ENCODE data around the gene ARMC2. TPM values are rescaled to one million over a fixed set of nuclear protein-coding genes. Genes with fewer than 3 reads are reported as not detected.

The ARMC2 gene
- total RNA-seq, 1 donor from 2014 or later = 4.7 TPM

GRCh38 chr6:109014606-109015005, 166.4 kb downstream of the ARMC2 start:
- Histone ChIP-seq H3K4me3 (ENCODE audit: low read length in 3 of 3) (no peak overlapping the region), H3K36me3 (ENCODE audit: control insufficient read depth in 3 of 3, insufficient read depth in 3 of 3, low read length in 3 of 3) (no peaks in the 10 kb centered on the region), H3K27ac (ENCODE audit: low read depth, low read length) (peak overlapping the region; percentile 36), H3K27me3 (ENCODE audit: control insufficient read depth in 3 of 3, insufficient read depth in 3 of 3, low read length in 3 of 3) (no peaks in the 10 kb centered on the region), H3K4me1 (ENCODE audit: control insufficient read depth in 3 of 3, insufficient read depth in 3 of 3, low read length in 3 of 3) (peaks cover 4 to 15% (median 8%) of the 10 kb centered on the region in 3 donors), H3K9me3 (ENCODE audit: control insufficient read depth in 3 of 3, low read length in 3 of 3) (no peaks in the 10 kb centered on the region), H3K9ac (ENCODE audit: low read depth in 1 of 3, low read length in 3 of 3) (no peak overlapping the region)

GRCh38 chr6:109015176-109015575, 167.0 kb downstream of the ARMC2 start:
- Histone ChIP-seq H3K27ac (ENCODE audit: low read depth, low read length) (peak overlapping the region; percentile 36), H3K9ac (ENCODE audit: low read depth in 1 of 3, low read length in 3 of 3) (no peak overlapping the region), H3K9me3 (ENCODE audit: control insufficient read depth in 3 of 3, low read length in 3 of 3) (no peaks in the 10 kb centered on the region), H3K36me3 (ENCODE audit: control insufficient read depth in 3 of 3, insufficient read depth in 3 of 3, low read length in 3 of 3) (no peaks in the 10 kb centered on the region), H3K4me1 (ENCODE audit: control insufficient read depth in 3 of 3, insufficient read depth in 3 of 3, low read length in 3 of 3) (peaks cover 5 to 10% (median 6%) of the 10 kb centered on the region in 3 donors), H3K27me3 (ENCODE audit: control insufficient read depth in 3 of 3, insufficient read depth in 3 of 3, low read length in 3 of 3) (no peaks in the 10 kb centered on the region), H3K4me3 (ENCODE audit: low read length in 3 of 3) (no peak overlapping the region)

GRCh38 chr6:109019911-109020310, 171.7 kb downstream of the ARMC2 start:
- Histone ChIP-seq H3K9me3 (ENCODE audit: control insufficient read depth in 3 of 3, low read length in 3 of 3) (no peaks in the 10 kb centered on the region), H3K4me3 (ENCODE audit: low read length in 3 of 3) (no peak overlapping the region), H3K9ac (ENCODE audit: low read depth in 1 of 3, low read length in 3 of 3) (no peak overlapping the region), H3K27ac (ENCODE audit: low read depth, low read length) (no peak overlapping the region), H3K27me3 (ENCODE audit: control insufficient read depth in 3 of 3, insufficient read depth in 3 of 3, low read length in 3 of 3) (no peaks in the 10 kb centered on the region), H3K36me3 (ENCODE audit: control insufficient read depth in 3 of 3, insufficient read depth in 3 of 3, low read length in 3 of 3) (no peaks in the 10 kb centered on the region), H3K4me1 (ENCODE audit: control insufficient read depth in 3 of 3, insufficient read depth in 3 of 3, low read length in 3 of 3) (peaks cover 14 to 19% (median 18%) of the 10 kb centered on the region in 3 donors)

- Histone ChIP-seq H3K9me3 (ENCODE audit: control insufficient read depth in 3 of 3, low read length in 3 of 3) (no peaks in the 10 kb centered on the region), H3K27ac (ENCODE audit: low read depth, low read length) (no peak overlapping the region), H3K4me1 (ENCODE audit: control insufficient read depth in 3 of 3, insufficient read depth in 3 of 3, low read length in 3 of 3) (peaks cover 18 to 21% (median 21%) of the 10 kb centered on the region in 3 donors), H3K9ac (ENCODE audit: low read depth in 1 of 3, low read length in 3 of 3) (no peak overlapping the region), H3K4me3 (ENCODE audit: low read length in 3 of 3) (no peak overlapping the region), H3K36me3 (ENCODE audit: control insufficient read depth in 3 of 3, insufficient read depth in 3 of 3, low read length in 3 of 3) (no peaks in the 10 kb centered on the region), H3K27me3 (ENCODE audit: control insufficient read depth in 3 of 3, insufficient read depth in 3 of 3, low read length in 3 of 3) (no peaks in the 10 kb centered on the region)
These were observed 173.6 kb downstream of the ARMC2 start for GRCh38 chr6:109021870-109022269.

GRCh38 chr6:109023356-109023925, 175.2 kb downstream of the ARMC2 start:
- Histone ChIP-seq H3K9me3 (ENCODE audit: control insufficient read depth in 3 of 3, low read length in 3 of 3) (no peaks in the 10 kb centered on the region), H3K4me3 (ENCODE audit: low read length in 3 of 3) (no peak overlapping the region), H3K9ac (ENCODE audit: low read depth in 1 of 3, low read length in 3 of 3) (peak overlapping the region in 1 of 3 donors; percentile 14), H3K27me3 (ENCODE audit: control insufficient read depth in 3 of 3, insufficient read depth in 3 of 3, low read length in 3 of 3) (no peaks in the 10 kb centered on the region), H3K36me3 (ENCODE audit: control insufficient read depth in 3 of 3, insufficient read depth in 3 of 3, low read length in 3 of 3) (no peaks in the 10 kb centered on the region), H3K4me1 (ENCODE audit: control insufficient read depth in 3 of 3, insufficient read depth in 3 of 3, low read length in 3 of 3) (peaks cover 20 to 21% (median 21%) of the 10 kb centered on the region in 3 donors), H3K27ac (ENCODE audit: low read depth, low read length) (no peak overlapping the region)

Small RNA genes lying within 50 kb of the gene (small RNA-seq; reads per million reads assigned to genes)
- gene AL445189.2 (not detected), gene Z95118.1 (not detected)

Other genes with a start within 250 kb of the ARMC2 start
- gene SESN1, start 246.4 kb downstream of the ARMC2 start, total RNA-seq = 68.4 TPM
- 20.4 TPM for gene CEP57L1, start 247.1 kb downstream of the ARMC2 start, total RNA-seq

All from skeletal muscle tissue (tissue), 5 donors.